K562 (cell line): ENCODE results near the gene DGLUCY. TPM values are rescaled to one million over a fixed set of nuclear protein-coding genes. Genes with fewer than 3 reads are reported as not detected.

Experiments
- BRF1 ChIP-seq: IDR thresholded peaks from 3 replicates; pipeline ENCODE4 v1.6.1; 2011; ENCODE audit warnings: borderline replicate concordance, mild to moderate bottlenecking; ENCODE audit not compliant: insufficient read length; ENCODE audit errors: extremely low read depth
- FOXK2 ChIP-seq, 2 experiments: fragments of 450-650 bp; IDR thresholded peaks in 1 of 2; conservative IDR thresholded peaks in 1 of 2; 2 replicates each; pipeline ENCODE4 v1.6.1; 2016; ENCODE audit warnings: low read depth in 2 of 2, mild to moderate bottlenecking in 1 of 2
- HDAC6 ChIP-seq: IDR thresholded peaks from 2 replicates; pipeline ENCODE4 v1.6.1; 2012; ENCODE audit warnings: low read depth, mild to moderate bottlenecking, control low read depth, inconsistent platforms, low read length, moderate library complexity
- JUNB ChIP-seq: fragments of 450-650 bp; formaldehyde crosslinking; conservative IDR thresholded peaks from 2 replicates; pipeline ENCODE4 v1.4.0; 2020; ENCODE audit warnings: mild to moderate bottlenecking
- KLF16 ChIP-seq: IDR thresholded peaks from 2 replicates; pipeline ENCODE4 v1.6.1; 2016; ENCODE audit warnings: antibody characterized with exemption
- NR2F6 ChIP-seq: fragments of 450-650 bp; formaldehyde crosslinking; IDR thresholded peaks from 2 replicates; pipeline ENCODE4 v1.4.0; 2020; ENCODE audit warnings: mild to moderate bottlenecking
- RBM39 ChIP-seq: fragments of 200-400 bp; formaldehyde crosslinking; optimal IDR thresholded peaks from 2 replicates; pipeline ENCODE3; 2018; ENCODE audit warnings: low read depth, low read length
- SRSF1 ChIP-seq: fragments of 200-400 bp; formaldehyde crosslinking; IDR thresholded peaks from 2 replicates; pipeline ENCODE4 v1.6.1; 2017; ENCODE audit warnings: mild to moderate bottlenecking, low read depth, low read length, moderate library complexity
- SRSF7 ChIP-seq: fragments of 200-400 bp; formaldehyde crosslinking; optimal IDR thresholded peaks from 2 replicates; pipeline ENCODE3; 2017; ENCODE audit warnings: mild to moderate bottlenecking, low read depth, low read length
- STAT5A ChIP-seq: IDR thresholded peaks from 2 replicates; pipeline ENCODE4 v1.6.1; 2012; ENCODE audit warnings: low read length, inconsistent platforms, borderline replicate concordance
- ZNF408 ChIP-seq: fragments of 250-450 bp; sonication (Bioruptor Pico); IDR thresholded peaks from 2 replicates; pipeline ENCODE4 v1.4.0; 2020; ENCODE audit warnings: low read depth, mild to moderate bottlenecking, moderate library complexity
- ZNF644 ChIP-seq: fragments of 200-800 bp; sonication (Bioruptor generic); IDR thresholded peaks from 2 replicates; pipeline ENCODE4 v1.6.1; 2016; ENCODE audit warnings: low read depth, missing genetic modification characterization, missing compliant biosample characterization
- polyA plus RNA-seq, 8 experiments: library from polyadenylated mRNA; depleted of rRNA in 4 of 8; stranded (reverse) in 5 of 8; unstranded in 3 of 8; fragments of >200 nt; fragmentation: Nextera tagmentation in 2 of 8; fragmentation: Illumina TruSeq in 1 of 8; extraction: Ambion mirVana in 2 of 8; extraction: Trizol in 1 of 8; gene quantifications; 2 replicates each; pipeline versions ENCODE4 v1.2.1 to v1.2.3, GENCODE V29; 2011 to 2014; ENCODE audit warnings: inconsistent platforms in 1 of 8, missing spikeins in 1 of 8
- total RNA-seq, 7 experiments: library from RNA; depleted of rRNA in 6 of 7; stranded (reverse); fragments of >200 nt in 6 of 7; fragmentation: Illumina TruSeq in 2 of 7; extraction: Trizol in 2 of 7; gene quantifications; 2 replicates each; pipeline versions ENCODE4 v1.2.1 to v1.2.3, GENCODE V29; 2011 to 2021; ENCODE audit warnings: low replicate concordance in 1 of 7
- TF ChIP-seq, protein P1 (sequence below): fragments of 450-650 bp; conservative IDR thresholded peaks from 2 replicates; pipeline ENCODE4 v1.6.1; 2016; ENCODE audit warnings: missing genetic modification characterization, low read depth, mild to moderate bottlenecking, missing compliant biosample characterization, moderate library complexity
- TF ChIP-seq, protein P2 (sequence below): fragments of 250-450 bp; sonication (Bioruptor Pico); IDR thresholded peaks from 2 replicates; pipeline ENCODE4 v1.6.1; 2021; ENCODE audit warnings: mild to moderate bottlenecking
- TF ChIP-seq, protein P3 (sequence below): fragments of 250-450 bp; sonication (Bioruptor Pico); IDR thresholded peaks from 2 replicates; pipeline ENCODE4 v1.8.0; 2022; ENCODE audit warnings: moderate library complexity, mild to moderate bottlenecking, inconsistent platforms
- TF ChIP-seq, protein P4 (sequence below): fragments of 450-650 bp; IDR thresholded peaks from 2 replicates; pipeline ENCODE4 v1.7.1; 2018; ENCODE audit warnings: mild to moderate bottlenecking, low read depth; ENCODE audit not compliant: partially characterized antibody
- TF ChIP-seq, protein P5 (sequence below): fragments of 450-650 bp; IDR thresholded peaks from 2 replicates; pipeline ENCODE4 v1.6.1; 2017; ENCODE audit warnings: antibody characterized with exemption, mild to moderate bottlenecking

The DGLUCY gene
- total and polyA plus RNA-seq, 9 of the 15 experiments (the other 6 are each of a cell fraction or from before 2014, with no cell fraction given): 9.9 to 28.4 (median 21.0) TPM

DNA sequence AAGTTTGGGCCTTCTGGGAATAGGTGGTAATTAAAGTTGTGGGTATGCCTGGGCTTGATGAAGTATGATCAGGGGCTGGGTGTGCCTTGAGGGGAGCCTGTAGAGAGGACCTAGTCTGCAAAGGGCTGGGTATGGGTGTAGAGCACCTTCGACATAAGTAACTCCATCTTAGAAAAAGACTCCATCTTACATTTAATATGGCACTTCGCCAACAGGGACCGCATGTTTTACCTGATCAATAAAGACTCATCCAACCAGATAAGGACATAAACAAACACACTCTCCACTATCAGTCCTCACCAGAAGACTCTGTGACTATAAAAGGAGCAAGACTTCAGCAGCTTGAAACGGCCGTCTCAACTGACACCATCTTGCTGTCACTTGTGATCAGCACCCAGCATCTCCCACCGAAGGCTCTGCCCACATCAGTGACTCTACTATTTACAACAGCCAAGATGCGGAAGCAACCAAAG is 154.1 kb downstream of the DGLUCY start (continued):
- TF ChIP-seq STAT5A (peak; percentile 70; the same call in 1 of the 2 replicates), FOXK2 (conservative IDR thresholded peaks at IDR 0.05 in 1 of 2, IDR thresholded peaks at IDR 0.05 in 1 of 2; ENCODE audit: low read depth in 2 of 2) (peak in 1 of 2 experiments; percentile 73; a peak in 3 of 4 replicates), NR2F6 (CRISPR knock-in tag) (peak; percentile 83; the same call in 1 of the 2 replicates), BRF1 (no peak), SRSF1 (no peak), ZNF408 (CRISPR knock-in tag) (no peak), JUNB (CRISPR knock-in tag) (0 out of 2 replicates have a peak, but pooled peaks have one; percentile 30), ZNF644 (peak; percentile 98), HDAC6 (no peak), RBM39 (no peak), KLF16 (peak; percentile 80), SRSF7 (no peak)
- TF ChIP-seq, protein P1, sequence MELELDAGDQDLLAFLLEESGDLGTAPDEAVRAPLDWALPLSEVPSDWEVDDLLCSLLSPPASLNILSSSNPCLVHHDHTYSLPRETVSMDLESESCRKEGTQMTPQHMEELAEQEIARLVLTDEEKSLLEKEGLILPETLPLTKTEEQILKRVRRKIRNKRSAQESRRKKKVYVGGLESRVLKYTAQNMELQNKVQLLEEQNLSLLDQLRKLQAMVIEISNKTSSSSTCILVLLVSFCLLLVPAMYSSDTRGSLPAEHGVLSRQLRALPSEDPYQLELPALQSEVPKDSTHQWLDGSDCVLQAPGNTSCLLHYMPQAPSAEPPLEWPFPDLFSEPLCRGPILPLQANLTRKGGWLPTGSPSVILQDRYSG: peak; percentile 99
- TF ChIP-seq, protein P2, sequence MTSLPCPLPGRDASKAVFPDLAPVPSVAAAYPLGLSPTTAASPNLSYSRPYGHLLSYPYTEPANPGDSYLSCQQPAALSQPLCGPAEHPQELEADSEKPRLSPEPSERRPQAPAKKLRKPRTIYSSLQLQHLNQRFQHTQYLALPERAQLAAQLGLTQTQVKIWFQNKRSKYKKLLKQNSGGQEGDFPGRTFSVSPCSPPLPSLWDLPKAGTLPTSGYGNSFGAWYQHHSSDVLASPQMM (CRISPR knock-in tag): no peak; the same call in 1 of the 2 replicates
- TF ChIP-seq, protein P3, sequence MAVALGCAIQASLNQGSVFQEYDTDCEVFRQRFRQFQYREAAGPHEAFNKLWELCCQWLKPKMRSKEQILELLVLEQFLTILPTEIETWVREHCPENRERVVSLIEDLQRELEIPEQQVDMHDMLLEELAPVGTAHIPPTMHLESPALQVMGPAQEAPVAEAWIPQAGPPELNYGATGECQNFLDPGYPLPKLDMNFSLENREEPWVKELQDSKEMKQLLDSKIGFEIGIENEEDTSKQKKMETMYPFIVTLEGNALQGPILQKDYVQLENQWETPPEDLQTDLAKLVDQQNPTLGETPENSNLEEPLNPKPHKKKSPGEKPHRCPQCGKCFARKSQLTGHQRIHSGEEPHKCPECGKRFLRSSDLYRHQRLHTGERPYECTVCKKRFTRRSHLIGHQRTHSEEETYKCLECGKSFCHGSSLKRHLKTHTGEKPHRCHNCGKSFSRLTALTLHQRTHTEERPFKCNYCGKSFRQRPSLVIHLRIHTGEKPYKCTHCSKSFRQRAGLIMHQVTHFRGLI (CRISPR knock-in tag): peak; percentile 85
- TF ChIP-seq, protein P4, sequence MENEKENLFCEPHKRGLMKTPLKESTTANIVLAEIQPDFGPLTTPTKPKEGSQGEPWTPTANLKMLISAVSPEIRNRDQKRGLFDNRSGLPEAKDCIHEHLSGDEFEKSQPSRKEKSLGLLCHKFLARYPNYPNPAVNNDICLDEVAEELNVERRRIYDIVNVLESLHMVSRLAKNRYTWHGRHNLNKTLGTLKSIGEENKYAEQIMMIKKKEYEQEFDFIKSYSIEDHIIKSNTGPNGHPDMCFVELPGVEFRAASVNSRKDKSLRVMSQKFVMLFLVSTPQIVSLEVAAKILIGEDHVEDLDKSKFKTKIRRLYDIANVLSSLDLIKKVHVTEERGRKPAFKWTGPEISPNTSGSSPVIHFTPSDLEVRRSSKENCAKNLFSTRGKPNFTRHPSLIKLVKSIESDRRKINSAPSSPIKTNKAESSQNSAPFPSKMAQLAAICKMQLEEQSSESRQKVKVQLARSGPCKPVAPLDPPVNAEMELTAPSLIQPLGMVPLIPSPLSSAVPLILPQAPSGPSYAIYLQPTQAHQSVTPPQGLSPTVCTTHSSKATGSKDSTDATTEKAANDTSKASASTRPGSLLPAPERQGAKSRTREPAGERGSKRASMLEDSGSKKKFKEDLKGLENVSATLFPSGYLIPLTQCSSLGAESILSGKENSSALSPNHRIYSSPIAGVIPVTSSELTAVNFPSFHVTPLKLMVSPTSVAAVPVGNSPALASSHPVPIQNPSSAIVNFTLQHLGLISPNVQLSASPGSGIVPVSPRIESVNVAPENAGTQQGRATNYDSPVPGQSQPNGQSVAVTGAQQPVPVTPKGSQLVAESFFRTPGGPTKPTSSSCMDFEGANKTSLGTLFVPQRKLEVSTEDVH: no peak
- TF ChIP-seq, protein P5, sequence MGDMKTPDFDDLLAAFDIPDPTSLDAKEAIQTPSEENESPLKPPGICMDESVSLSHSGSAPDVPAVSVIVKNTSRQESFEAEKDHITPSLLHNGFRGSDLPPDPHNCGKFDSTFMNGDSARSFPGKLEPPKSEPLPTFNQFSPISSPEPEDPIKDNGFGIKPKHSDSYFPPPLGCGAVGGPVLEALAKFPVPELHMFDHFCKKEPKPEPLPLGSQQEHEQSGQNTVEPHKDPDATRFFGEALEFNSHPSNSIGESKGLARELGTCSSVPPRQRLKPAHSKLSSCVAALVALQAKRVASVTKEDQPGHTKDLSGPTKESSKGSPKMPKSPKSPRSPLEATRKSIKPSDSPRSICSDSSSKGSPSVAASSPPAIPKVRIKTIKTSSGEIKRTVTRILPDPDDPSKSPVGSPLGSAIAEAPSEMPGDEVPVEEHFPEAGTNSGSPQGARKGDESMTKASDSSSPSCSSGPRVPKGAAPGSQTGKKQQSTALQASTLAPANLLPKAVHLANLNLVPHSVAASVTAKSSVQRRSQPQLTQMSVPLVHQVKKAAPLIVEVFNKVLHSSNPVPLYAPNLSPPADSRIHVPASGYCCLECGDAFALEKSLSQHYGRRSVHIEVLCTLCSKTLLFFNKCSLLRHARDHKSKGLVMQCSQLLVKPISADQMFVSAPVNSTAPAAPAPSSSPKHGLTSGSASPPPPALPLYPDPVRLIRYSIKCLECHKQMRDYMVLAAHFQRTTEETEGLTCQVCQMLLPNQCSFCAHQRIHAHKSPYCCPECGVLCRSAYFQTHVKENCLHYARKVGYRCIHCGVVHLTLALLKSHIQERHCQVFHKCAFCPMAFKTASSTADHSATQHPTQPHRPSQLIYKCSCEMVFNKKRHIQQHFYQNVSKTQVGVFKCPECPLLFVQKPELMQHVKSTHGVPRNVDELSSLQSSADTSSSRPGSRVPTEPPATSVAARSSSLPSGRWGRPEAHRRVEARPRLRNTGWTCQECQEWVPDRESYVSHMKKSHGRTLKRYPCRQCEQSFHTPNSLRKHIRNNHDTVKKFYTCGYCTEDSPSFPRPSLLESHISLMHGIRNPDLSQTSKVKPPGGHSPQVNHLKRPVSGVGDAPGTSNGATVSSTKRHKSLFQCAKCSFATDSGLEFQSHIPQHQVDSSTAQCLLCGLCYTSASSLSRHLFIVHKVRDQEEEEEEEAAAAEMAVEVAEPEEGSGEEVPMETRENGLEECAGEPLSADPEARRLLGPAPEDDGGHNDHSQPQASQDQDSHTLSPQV: peak; percentile 100
